HepG2 (cell line): ENCODE measurements around the gene CBLN3. TPM values are rescaled to one million over a fixed set of nuclear protein-coding genes. Genes with fewer than 3 reads are reported as not detected.
A peak's percentile ranks its signal among the peaks of the same experiment; 100 is the strongest.

Source experiments
- ATAC-seq: fragments of 200-7000 bp; cut with Tn5 transposase; 3 replicates; pipeline ENCODE4 v1.9.1; 2020; ENCODE audit warnings: mild to moderate bottlenecking, moderate library complexity
- BruUV-seq: library from RNA; stranded (reverse); fragments of 400-500 nt; replicated peaks from 2 replicates; lab custom pipeline; 2021; lab: Mats Ljungman, UMichigan
- CTCF ChIA-PET: fragments of 300-600 bp; formaldehyde crosslinking; extraction: SDS; loops from one replicate; lab custom pipeline; 2021; ENCODE audit warnings: low total read pairs, inconsistent platforms, low intra/inter-chr PET ratio; lab: Yijun Ruan, JAX
- POLR2A ChIA-PET: fragments of 350-600 bp; sonication (Branson Sonifier 250); formaldehyde crosslinking; loops from one replicate; lab custom pipeline; 2020; ENCODE audit warnings: antibody characterized with exemption, inconsistent platforms; lab: Yijun Ruan, JAX
- DNase-seq: peaks from one replicate; pipeline ENCODE4 v3.0.0-alpha.2; 2015; ENCODE audit warnings: low spot score
- FAIRE-seq: peaks from 3 replicates; lab custom pipeline; 2011; peaks lifted over from hg19 to GRCh38; lab: Jason Lieb, UNC
- H2AFZ ChIP-seq: one replicate; pipeline ENCODE4 v1.6.1; 2011; ENCODE audit warnings: low read length, inconsistent platforms
- H3K27ac ChIP-seq: fragments of 300-600 bp; 3 replicates; pipeline ENCODE4 v1.8.0; 2011; ENCODE audit warnings: mixed run types, mild to moderate bottlenecking, mixed read lengths, low read length, inconsistent platforms; ENCODE audit not compliant: insufficient read depth; ENCODE audit errors: extremely low read length
- H3K27me3 ChIP-seq, 2 experiments: fragments of 200-600 bp in 1 of 2; 2 replicates in 1 of 2; 3 replicates in 1 of 2; pipeline versions ENCODE4 v1.6.0 to v1.8.0; 2011; ENCODE audit warnings: low read length in 2 of 2, mild to moderate bottlenecking in 2 of 2, moderate library complexity in 2 of 2, inconsistent platforms in 1 of 2; ENCODE audit not compliant: insufficient read depth in 2 of 2, control insufficient read depth in 1 of 2
- H3K36me3 ChIP-seq, 2 experiments: fragments of 200-600 bp in 1 of 2; replicated peaks in 1 of 2; 2 replicates in 1 of 2; 3 replicates in 1 of 2; pipeline versions ENCODE4 v1.5.1 to v1.8.0; 2011; ENCODE audit warnings: low read length in 2 of 2, inconsistent platforms in 1 of 2; ENCODE audit not compliant: insufficient read depth in 2 of 2, control insufficient read depth in 1 of 2
- H3K4me1 ChIP-seq: 2 replicates; pipeline ENCODE4 v1.5.1; 2012; ENCODE audit warnings: low read length, inconsistent platforms; ENCODE audit not compliant: insufficient read depth
- H3K4me2 ChIP-seq: 2 replicates; pipeline ENCODE4 v1.6.0; 2011; ENCODE audit warnings: low read depth, low read length, inconsistent platforms
- H3K4me3 ChIP-seq, 3 experiments: fragments of 200-600 bp in 1 of 3; sonication (generic), shearing (Covaris generic) in 1 of 3; replicated peaks in 1 of 3; 2 replicates each; pipeline ENCODE4 v1.5.1; 2011 to 2016; ENCODE audit warnings: low read length in 3 of 3, inconsistent platforms in 2 of 3, low read depth in 2 of 3, mild to moderate bottlenecking in 2 of 3, control low read depth in 1 of 3, mixed read lengths in 1 of 3; ENCODE audit not compliant: insufficient read depth in 1 of 3
- H3K79me2 ChIP-seq: one replicate; pipeline ENCODE4 v1.6.1; 2011; ENCODE audit warnings: low read length, inconsistent platforms; ENCODE audit not compliant: insufficient read depth
- H3K9ac ChIP-seq: 2 replicates; pipeline ENCODE4 v1.6.0; 2011; ENCODE audit warnings: mild to moderate bottlenecking, low read depth, low read length, inconsistent platforms; ENCODE audit not compliant: insufficient read depth
- H3K9me3 ChIP-seq: 2 replicates; pipeline ENCODE4 v1.5.1; 2012; ENCODE audit warnings: mild to moderate bottlenecking, low read length
- H4K20me1 ChIP-seq: 2 replicates; pipeline ENCODE4 v1.6.0; 2011; ENCODE audit warnings: inconsistent platforms, mild to moderate bottlenecking, low read length, moderate library complexity; ENCODE audit not compliant: insufficient read depth
- AGO1 ChIP-seq: fragments of 200-400 bp; formaldehyde crosslinking; IDR thresholded peaks from 2 replicates; pipeline ENCODE4 v1.6.1; 2017; ENCODE audit warnings: mild to moderate bottlenecking, low read depth, low read length, moderate library complexity; ENCODE audit not compliant: poor library complexity, severe bottlenecking
- NFIB ChIP-seq: sonication (generic); formaldehyde crosslinking; IDR thresholded peaks from 2 replicates; pipeline ENCODE4 v1.9.0; 2021; ENCODE audit warnings: missing genetic modification reagents, mild to moderate bottlenecking, borderline replicate concordance
- PRDM15 ChIP-seq: sonication (generic); formaldehyde crosslinking; IDR thresholded peaks from 2 replicates; pipeline ENCODE4 v1.4.0; 2020; ENCODE audit warnings: missing genetic modification reagents
- SP4 ChIP-seq: sonication (generic); formaldehyde crosslinking; IDR thresholded peaks from 2 replicates; pipeline ENCODE4 v1.8.1; 2023; ENCODE audit warnings: mild to moderate bottlenecking, missing genetic modification reagents
- SPEN ChIP-seq: sonication (generic); formaldehyde crosslinking; IDR thresholded peaks from 2 replicates; pipeline ENCODE4 v1.5.1; 2020; ENCODE audit warnings: low read depth, mild to moderate bottlenecking, missing genetic modification reagents
- ZFP91 ChIP-seq: sonication (generic); formaldehyde crosslinking; IDR thresholded peaks from 2 replicates; pipeline ENCODE4 v1.9.0; 2022; ENCODE audit warnings: missing genetic modification reagents, mild to moderate bottlenecking, borderline replicate concordance
- ZNF292 ChIP-seq: sonication (generic); formaldehyde crosslinking; IDR thresholded peaks from 2 replicates; pipeline ENCODE4 v1.8.1; 2022; ENCODE audit warnings: mild to moderate bottlenecking, low read depth, missing genetic modification reagents, borderline replicate concordance
- WGBS: methylation state at CpG from one replicate; pipeline ENCODE4 v1.1.6; 2017; ENCODE audit warnings: low lambda C conversion rate; 5-methylcytosine and 5-hydroxymethylcytosine counted together
- in situ Hi-C: cut with HindIII; loops from 2 replicates; pipeline ENCODE4 v1.10.0; 2017; ENCODE audit warnings: low pct_unique_long_range_greater_than_20kb; ENCODE audit not compliant: extremely low pct_ligation_motif_present
- intact Hi-C: fragments of 100-400 bp; cut with micrococcal nuclease; formaldehyde crosslinking; loops from one replicate; pipeline ENCODE4 v1.10.0; 2022; ENCODE audit not compliant: unreplicated experiment
- polyA plus RNA-seq, 8 experiments: library from polyadenylated mRNA; depleted of rRNA in 3 of 8; stranded (reverse) in 7 of 8; unstranded in 1 of 8; fragments of >200 nt; fragmentation: Illumina TruSeq in 4 of 8; extraction: Trizol in 4 of 8; gene quantifications; 2 replicates each; pipeline versions ENCODE4 v1.2.1 to v1.2.3, GENCODE V29; 2011 to 2016; ENCODE audit warnings: low read depth in 4 of 8, missing spikeins in 1 of 8, mixed read lengths in 1 of 8; ENCODE audit not compliant: insufficient read depth in 1 of 8
- total RNA-seq, 5 experiments: library from RNA; depleted of rRNA; stranded (reverse); fragments of >200 nt; fragmentation: Illumina TruSeq; extraction: Trizol; gene quantifications; 2 replicates each; pipeline ENCODE4 v1.2.3, GENCODE V29; 2016; ENCODE audit warnings: low read depth in 1 of 5

The CBLN3 gene
- total and polyA plus RNA-seq, 2 of the 13 experiments (the other 11 are each of a cell fraction or from before 2014, with no cell fraction given): 0.66 to 0.98 TPM

- Histone ChIP-seq H3K27ac (no peak overlapping the region), H3K4me3 (no peak overlapping the region), H3K79me2 (no peaks in the 10 kb centered on the region), H3K4me1 (no peaks in the 10 kb centered on the region), H4K20me1 (no peaks in the 10 kb centered on the region), H3K36me3 (no peaks in the 10 kb centered on the region), H3K9ac (no peak overlapping the region), H3K4me2 (no peak overlapping the region), H3K27me3 (peaks cover 0 to 7% of the 10 kb centered on the region in 2 experiments; a peak in 1 of 5 replicates), H2AFZ (no peak overlapping the region), H3K9me3 (no peaks in the 10 kb centered on the region)
- ChIA-PET POLR2A (no interaction called here), CTCF (no interaction called here)
- no peak for ATAC-seq
- FAIRE-seq: no peak
- DNase-seq: no peak
- BruUV-seq: no TSS peak
- 62% methylated on average over 17 of the region's 19 CpGs for WGBS
- in situ Hi-C loops (no loop called here), intact Hi-C loops (no loop called here)
- TF ChIP-seq PRDM15 (CRISPR knock-in tag) (no peak), NFIB (CRISPR knock-in tag) (0 out of 2 replicates have a peak, but pooled peaks have one; percentile 77), SPEN (no peak), SP4 (peak; percentile 21; the same call in 1 of the 2 replicates), AGO1 (peak; percentile 17), ZFP91 (CRISPR knock-in tag) (peak; percentile 41; the same call in 1 of the 2 replicates), ZNF292 (CRISPR knock-in tag) (0 out of 2 replicates have a peak, but pooled peaks have one; percentile 24)
These were observed 13.1 kb downstream of the CBLN3 start for GRCh38 chr14:24416254-24416931.
